ENCODE data around the gene EFR3B.
"Not testable (repeated sequence)": the region's sequence is repeated elsewhere in the genome, so short reads cannot be mapped to it uniquely, and the experiment has no call there.

EFR3B gene

DNA sequence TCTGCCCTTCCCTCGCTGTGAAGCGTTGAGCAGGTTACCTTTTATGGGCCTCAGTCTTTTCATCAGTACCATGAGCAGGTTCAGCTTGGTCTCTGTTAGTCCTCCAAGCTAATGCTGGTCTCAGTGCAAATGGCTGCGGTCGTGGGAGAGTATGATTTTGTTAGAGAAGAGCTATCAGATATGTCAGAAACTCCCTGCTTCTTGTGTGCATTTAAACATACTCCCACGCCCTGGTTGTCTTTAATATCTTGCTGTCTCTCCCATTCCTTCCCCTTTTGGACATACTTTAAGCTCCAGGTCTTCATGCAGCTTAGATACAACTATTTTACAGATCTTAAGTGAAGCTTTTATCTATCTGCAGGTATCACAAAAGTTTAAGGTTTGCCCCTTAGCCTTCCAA, 62.9 kb downstream of the EFR3B start:
- DNase-seq (ENCODE audit: low read depth, low spot score): no peak

DNA sequence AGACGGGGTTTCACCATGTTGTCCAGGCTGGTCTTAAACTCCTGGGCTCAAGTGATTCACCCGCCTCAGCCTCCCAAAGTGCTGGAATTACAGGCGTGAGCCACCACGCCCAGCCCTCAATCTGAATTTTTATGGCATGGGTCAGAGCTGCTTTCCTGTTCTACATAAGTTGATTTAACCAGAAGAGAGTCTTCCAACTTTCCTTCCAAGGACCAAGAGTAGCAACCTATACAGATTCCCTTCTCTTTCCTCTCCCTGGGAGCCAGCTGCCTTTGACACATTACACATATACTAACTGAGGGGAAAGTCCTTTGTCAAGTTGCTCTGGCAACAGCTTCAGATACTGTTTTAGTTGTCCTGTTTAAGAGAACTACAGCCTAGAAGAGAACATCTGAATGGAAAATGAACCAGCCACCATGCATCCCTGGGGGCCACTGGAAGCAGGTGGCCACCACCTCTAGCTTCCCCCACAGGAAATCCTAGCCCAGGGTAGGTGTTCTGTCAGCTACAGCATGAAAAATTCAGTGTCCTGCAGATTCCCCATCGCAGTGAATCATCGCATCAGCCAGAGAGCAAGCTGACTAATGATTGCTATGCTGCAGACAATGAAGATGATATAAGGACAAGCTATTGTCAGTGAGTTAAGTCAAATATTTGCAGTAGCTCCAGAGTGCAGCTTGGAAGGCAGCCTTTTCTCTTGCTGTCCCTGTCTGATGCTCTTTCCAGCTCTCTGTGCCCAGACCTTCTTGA, 63.6 kb downstream of the EFR3B start:
- no peak for DNase-seq (ENCODE audit: low read depth, low spot score)

GRCh38 chr2:25109822-25110221, 67.9 kb downstream of the EFR3B start:
- no peak for DNase-seq (ENCODE audit: low read depth, low spot score)

DNA sequence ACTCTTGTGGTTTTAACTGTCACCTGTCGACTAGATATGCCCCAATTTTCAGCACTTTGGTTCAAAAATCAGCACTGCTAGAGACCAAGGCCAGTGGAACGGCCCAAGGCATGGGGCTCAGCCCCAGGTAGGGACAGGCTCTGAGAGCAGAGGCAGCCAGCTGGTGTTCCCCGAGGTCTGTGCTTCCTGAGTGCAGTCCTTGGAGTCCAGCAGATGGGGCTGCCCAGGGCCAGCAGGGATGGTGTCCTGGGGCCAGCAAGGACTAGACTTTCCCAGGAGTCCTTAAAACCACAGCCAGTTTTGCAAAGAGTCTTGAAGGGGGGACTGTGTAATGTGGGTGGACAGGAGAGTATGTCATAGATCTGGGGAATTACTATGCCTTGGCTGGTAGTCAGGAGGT, 70.2 kb downstream of the EFR3B start:
- DNase-seq (ENCODE audit: low read depth, low spot score): no peak

- no peak for DNase-seq (ENCODE audit: low read depth, low spot score)
These were observed 73.5 kb downstream of the EFR3B start for GRCh38 chr2:25115249-25115883.

- no peak for DNase-seq (ENCODE audit: low read depth, low spot score)
These were observed 74.0 kb downstream of the EFR3B start for GRCh38 chr2:25115902-25116301.

GRCh38 chr2:25116956-25117355, 75.1 kb downstream of the EFR3B start:
- DNase-seq (ENCODE audit: low read depth, low spot score): no peak

- DNase-seq (ENCODE audit: low read depth, low spot score): no peak
These were observed 77.4 kb downstream of the EFR3B start for GRCh38 chr2:25119263-25119662.

DNA sequence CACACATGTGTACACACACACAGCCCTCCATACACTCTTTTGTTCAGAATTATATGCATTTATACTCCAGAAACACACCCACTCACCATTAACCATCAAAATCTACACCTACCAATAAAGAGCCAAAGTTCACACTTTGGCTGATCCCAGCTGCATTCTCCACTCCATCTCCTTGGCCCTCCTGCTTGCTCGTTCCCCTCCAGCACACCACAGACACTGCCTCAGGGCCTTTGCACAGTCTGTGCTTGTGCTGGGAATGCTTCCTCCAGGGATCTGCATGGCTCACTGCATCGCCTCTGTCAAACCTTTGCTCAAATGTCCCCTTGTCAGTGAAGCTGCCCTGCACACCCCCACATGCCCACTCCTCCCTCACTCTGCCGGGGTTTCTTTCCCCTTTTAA, 80.5 kb downstream of the EFR3B start:
- no peak for DNase-seq (ENCODE audit: low read depth, low spot score)

DNA sequence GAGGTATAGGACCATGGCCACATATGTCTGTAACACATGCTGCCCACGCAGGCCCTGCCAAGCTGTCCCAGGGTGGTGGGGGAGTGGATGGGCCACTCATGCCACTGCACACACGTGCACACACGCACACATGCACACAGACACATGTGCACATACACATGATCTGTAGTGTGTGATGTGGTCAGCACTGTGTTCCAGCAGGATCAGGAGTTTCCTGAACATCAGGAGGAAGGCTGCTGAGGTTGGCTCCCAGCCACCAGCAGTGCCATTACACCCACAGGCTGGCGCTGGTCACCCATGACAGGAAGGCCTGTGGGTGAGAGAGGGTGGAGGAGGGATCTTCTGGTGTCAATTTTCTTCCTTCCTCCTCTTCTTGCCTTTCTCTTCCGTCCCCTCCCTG, 81.8 kb downstream of the EFR3B start:
- DNase-seq (ENCODE audit: low read depth, low spot score): no peak

DNA sequence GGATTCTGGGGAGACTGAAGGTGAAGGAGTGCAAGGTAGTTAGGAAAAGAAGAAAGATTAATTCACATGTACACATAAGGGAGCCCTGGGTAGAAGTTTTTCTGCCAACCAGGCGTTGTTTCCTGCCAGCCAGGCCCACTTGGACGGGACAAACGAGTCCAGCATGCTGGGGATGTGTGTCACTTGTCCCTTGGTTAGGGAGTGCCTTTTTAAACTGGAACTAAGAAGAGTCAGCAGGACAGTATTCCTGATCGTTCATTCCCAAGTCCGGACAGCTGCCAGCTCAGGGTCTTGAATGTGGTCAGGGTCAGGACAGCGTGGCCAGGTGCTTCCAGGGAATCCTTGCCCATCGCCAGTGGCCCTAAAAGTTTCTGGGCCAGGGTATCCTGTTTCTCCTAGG, 83.3 kb downstream of the EFR3B start:
- DNase-seq (ENCODE audit: low read depth, low spot score): no peak

DNA sequence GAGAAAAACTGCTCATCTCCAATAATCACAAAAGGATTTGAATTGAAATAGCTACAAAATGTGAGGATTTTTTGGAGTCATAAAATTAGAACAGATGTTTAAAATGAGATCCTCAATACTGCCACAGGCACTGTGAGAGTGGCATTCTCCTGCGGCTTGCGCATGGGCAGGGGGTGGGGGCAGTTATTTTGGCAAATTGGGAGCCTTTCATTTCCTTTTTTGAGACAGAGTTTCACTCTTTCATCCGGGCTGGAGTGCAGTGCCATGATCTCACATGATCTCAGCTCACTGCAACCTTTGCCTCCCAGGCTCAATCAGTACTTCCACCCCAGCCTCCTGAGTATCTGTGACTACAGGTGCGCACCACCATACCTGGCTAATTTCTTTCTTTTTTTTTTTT, 84.1 kb downstream of the EFR3B start:
- no peak for DNase-seq (ENCODE audit: low read depth, low spot score)

DNA sequence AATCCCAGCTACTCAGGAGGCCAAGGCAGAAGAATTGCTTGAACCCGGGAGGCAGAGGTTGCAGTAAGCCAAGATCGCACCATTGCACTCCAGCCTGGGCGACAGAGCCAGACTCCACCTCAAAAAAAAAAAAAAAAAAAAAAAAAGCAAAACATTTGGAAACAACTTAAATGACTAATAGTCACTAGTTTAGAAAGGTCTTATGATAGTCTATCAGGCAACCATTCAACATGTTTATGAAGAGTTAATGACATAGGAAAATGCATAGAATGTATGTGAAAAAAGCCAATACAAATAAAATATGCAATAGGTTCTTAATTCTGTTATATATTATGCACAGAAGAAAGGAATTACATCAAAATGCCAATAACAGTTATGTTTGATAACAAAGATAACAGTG, 85.2 kb downstream of the EFR3B start:
- DNase-seq (ENCODE audit: low read depth, low spot score): not testable (repeated sequence)

DNA sequence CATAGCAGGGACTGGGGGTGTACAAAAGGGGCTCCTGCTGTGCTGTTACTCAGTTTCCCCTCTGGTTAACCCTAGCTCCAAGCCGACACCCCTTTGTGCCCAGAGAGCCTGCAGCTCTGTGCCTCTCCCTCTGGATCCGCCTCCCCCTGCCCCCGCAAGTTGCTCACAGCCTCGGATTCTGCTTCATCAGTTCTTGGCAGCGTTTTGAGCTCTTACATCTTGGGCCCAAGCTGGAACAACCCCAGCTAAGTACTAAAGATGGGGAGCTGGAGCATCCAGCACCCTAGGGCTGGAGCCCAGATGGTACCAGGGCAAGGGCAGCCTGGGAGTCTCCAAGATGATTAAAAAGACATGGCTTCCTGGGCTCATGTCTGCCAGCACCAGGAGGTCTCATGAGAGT, 85.8 kb downstream of the EFR3B start:
- no peak for DNase-seq (ENCODE audit: low read depth, low spot score)

DNA sequence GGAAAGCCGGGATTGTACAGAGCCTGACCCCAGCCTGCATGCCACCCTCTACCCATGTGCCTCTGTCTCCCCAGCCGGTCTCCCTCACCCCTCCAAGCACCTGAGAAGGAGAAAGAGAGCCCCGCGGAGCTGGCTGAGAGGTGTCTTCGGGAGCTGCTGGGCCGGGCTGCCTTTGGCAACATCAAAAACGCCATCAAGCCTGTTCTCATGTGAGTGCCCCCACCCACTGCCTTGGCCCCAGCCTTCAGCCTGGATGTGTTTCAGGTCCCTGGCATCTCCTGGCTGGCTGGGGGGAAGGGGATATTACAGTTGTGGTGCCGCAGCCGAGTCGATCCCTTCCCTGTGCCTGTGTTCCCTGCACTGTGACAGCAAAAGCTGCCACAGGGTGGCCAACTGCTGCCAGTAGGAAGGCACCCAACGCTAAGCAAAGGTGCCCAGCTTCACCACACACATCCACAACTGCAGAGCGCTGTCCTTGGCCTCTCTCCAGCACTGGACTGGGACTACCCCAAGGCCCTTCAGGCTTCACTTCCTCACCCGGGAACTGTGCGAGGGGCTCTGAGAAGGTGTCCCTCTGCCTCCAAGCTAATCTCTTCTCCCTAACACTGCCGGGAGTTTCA, 88.1 kb downstream of the EFR3B start:
- DNase-seq (ENCODE audit: low read depth, low spot score): no peak

GRCh38 chr2:25131253-25131566, 89.3 kb downstream of the EFR3B start:
- no peak for DNase-seq (ENCODE audit: low read depth, low spot score)

DNA sequence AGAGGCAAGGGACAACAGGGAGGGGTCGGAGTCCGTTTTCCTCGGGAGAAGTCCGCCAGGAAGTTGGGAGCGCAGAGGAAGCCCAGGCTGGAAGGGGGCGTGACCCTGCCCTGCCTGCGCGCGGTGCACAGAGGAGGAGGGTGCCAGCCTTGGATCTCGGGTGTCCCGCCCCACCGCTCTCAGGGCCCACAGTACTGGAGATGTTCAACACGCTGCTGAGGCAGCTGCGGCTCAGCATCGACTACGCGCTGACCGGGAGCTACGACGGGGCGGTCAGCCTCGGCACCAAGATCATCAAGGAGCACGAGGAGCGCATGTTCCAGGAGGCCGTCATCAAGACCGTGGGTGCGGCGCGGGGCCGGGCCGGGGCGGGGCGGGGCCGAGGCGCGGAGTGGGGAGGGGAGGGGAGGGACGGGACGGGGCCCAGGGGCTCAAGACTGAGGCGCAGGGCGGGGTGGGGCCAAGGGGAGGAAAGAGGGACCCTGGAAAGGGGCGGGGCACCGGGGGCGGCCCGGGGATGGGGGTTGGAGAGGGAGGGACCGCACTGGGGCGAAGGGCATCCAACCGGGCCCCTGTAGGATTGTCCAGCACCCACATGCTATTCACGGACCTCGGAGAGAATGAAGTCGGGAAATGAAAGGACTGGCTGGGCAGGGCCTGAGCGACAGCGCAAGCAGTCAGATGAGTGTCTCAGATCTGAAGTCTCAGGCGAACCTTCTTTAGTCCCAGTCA, 89.9 kb downstream of the EFR3B start:
- DNase-seq (ENCODE audit: low read depth, low spot score): no peak

DNA sequence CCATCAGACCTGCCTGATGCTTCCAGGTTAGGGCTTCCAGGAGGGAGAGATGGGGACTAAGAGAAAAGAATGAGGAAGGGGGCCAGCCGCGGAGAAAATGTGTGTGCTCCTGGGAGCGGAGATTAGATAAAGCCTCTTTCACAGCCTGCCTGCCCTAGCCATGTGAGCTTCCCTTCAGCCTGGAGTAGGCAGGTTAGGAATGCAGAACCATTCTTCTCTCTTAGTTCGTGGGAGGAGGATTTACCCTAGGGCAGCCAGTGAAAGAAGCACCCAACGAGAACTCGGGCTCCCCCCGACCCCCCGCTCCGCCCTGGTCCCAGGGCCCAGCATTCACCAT, 90.4 kb downstream of the EFR3B start:
- DNase-seq (ENCODE audit: low read depth, low spot score): no peak

DNA sequence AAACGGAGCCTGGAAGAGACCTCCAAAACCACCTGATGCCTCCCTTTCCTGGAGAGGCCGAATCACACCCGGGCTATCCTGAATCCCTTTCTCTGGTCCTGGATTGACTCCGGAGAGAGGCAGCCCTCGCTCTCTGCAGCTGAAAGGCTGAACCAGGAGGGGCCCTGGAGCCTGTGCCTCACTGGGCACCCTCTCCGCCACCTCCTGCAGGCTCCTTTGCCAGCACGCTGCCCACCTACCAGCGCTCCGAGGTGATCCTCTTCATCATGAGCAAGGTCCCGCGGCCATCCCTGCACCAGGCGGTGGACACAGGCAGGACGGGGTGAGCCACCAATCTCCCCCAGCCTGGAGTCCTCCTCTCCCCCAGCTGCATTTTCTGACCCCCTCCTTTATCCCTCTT, 90.8 kb downstream of the EFR3B start:
- DNase-seq (ENCODE audit: low read depth, low spot score): no peak

DNA sequence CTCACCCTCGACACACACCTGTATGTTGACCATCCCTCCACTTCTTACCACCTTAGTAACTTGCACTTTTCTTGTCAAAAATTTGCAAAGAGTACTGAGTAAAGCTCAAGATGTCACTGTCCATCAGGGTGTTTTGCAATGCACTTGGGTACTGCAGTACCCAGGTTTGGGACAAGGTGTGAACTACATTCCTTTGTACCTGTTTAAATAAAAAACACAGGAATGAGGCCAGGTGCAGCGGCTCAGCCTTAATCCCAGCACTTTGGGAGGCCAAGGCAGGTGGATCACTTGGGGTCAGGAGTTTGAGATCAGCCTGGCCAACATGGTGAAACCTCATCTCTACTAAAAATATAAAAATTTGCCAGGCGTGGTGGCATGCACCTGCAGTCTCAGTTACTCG, 98.7 kb downstream of the EFR3B start:
- DNase-seq (ENCODE audit: low read depth, low spot score): not testable (repeated sequence)

GRCh38 chr2:25141120-25141519, 99.2 kb downstream of the EFR3B start:
- no peak for DNase-seq (ENCODE audit: low read depth, low spot score)

DNA sequence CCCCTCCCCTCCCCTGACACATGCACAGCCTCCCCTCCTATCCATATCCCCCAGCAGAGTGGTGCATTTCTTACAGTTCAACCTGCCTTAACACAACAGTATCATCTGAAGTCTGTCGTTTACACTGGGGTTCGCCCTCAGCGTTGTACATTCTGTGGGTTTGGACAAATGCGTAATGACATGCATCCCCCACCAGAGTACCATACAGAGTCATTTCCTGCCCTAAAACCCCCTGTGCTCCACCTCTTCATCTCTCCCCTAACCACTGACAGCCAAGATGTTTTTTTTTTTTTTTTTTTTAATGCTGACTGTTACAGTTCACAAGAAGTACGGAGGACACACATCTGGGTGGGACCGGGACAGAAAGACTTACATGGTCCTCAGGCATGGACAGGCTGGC, 103.9 kb downstream of the EFR3B start:
- no peak for DNase-seq (ENCODE audit: low read depth, low spot score)

GRCh38 chr2:25146896-25147295, 105.0 kb downstream of the EFR3B start:
- no peak for DNase-seq (ENCODE audit: low read depth, low spot score)
